ENCODE measurements around the gene DPT. TPM values are rescaled to one million over a fixed set of nuclear protein-coding genes. Genes with fewer than 3 reads are reported as not detected.

DPT gene
- polyA plus RNA-seq, 4 donors = 0.12 to 16.8 (median 0.72) TPM

DNA sequence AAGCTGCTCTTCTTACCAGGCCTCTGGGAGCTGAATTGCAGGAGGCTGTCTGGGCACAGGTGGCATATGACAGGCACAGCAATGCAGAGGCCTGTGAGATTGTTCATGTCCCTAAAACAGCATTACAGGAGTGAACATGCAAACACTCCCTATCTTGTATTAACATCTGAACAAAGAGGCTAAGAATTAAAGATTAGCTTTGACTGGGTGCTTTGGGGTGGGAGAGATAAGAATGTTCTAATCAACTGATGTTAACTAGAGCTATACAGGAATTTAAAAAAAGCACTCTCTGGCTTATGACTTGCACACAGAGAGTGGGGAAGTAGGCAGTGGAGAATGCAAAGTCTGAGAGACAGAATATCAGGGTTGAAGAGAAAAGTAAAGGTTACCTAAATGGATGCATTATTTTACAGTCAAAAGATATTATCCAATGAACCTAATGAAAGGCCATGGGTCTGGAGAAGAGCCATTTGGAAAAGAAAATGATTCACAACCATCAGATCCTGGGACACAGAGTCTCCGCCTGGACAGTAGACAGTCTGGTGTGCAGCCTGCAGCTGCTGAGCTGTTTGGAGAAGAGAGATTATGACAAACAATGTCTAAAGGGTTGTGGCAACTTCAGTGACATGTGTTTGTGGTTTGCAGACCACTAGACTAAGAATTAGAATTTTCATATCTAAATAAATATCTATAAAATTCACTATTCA, 20.2 kb downstream of the DPT start:
- no peak for DNase-seq (ENCODE audit: low read depth in 4 of 4, low spot score in 3 of 4)

DNA sequence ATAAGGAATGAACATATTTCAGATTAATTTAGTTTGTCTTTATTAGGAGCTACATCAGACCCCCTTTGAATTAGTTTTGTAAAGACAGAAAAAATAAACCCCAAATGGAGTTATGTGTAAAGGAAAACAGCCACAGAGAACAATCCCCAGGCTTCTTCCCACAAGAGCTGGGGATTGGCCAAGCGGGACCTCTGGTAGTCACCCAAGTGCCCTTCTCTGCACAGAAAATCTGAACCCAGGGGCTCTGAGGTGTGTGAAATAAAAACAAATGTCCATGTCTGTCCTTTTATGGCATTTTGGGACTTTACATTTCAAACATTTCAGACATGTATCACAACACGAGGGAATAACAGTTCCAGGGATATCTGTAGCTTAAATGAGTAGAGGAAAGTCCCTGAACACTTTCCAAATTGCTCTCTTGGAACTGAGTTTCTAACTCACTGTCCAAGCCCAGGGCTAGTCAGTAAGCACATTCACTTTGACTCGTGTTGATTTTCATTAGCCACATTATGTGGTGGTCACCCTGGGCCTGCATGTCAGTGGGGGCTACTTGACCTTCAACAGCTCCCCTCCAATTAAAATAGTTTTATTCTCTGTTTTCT, 22.5 kb downstream of the DPT start:
- DNase-seq (ENCODE audit: low read depth in 4 of 4, low spot score in 3 of 4) = no peak

GRCh38 chr1:168700575-168701268, 28.3 kb downstream of the DPT start:
- DNase-seq (ENCODE audit: low read depth in 4 of 4, low spot score in 3 of 4) = no peak

DNA sequence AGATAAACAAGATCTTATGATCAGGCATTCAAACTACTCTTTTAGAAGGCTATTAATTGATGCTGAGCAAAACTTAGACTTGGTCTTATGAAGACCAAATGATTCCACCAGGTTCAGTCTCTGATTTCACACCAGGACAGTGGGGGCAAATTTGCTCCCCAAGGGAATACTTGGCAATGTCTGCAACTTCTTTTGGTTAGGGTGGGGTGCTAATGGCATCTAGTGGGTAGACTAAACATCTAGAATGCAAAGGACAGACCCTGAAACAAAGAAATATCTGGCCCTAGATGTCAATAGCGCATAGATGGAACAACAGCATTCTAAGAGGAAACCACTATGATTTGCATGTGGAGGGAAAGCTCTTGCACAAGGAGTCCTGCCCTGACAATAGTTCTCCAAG, 30.6 kb downstream of the DPT start:
- DNase-seq (ENCODE audit: low read depth in 4 of 4, low spot score in 3 of 4) = no peak

- DNase-seq (ENCODE audit: low read depth in 4 of 4, low spot score in 3 of 4) = no peak
These were observed 31.5 kb downstream of the DPT start for GRCh38 chr1:168697356-168698126.

GRCh38 chr1:168696125-168696760, 32.8 kb downstream of the DPT start:
- no peak for DNase-seq (ENCODE audit: low read depth in 4 of 4, low spot score in 3 of 4)

DNA sequence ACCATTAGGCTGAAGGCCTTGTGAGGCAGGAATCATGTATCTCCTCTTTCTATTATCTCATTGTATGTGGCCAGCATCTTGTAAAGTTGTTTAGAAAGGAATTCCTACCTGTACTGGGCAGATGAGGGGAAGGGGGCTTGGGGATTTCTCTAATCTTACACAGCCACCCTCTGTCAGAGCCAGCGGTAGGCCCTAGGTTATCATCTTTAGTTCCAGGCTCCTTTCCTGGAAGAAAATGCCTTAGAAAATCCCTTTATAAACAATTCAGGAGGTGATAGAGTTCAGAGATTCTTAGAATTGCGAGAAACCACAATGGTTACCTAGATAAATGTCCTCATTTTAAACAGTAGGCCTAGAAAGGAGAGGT, 35.2 kb downstream of the DPT start:
- no peak for DNase-seq (ENCODE audit: low read depth in 4 of 4, low spot score in 3 of 4)

- DNase-seq (ENCODE audit: low read depth in 4 of 4, low spot score in 3 of 4) = no peak
These were observed 35.7 kb downstream of the DPT start for GRCh38 chr1:168693197-168693871.

- no peak for DNase-seq (ENCODE audit: low read depth in 4 of 4, low spot score in 3 of 4)
These were observed 36.5 kb downstream of the DPT start for GRCh38 chr1:168692472-168692871.

DNA sequence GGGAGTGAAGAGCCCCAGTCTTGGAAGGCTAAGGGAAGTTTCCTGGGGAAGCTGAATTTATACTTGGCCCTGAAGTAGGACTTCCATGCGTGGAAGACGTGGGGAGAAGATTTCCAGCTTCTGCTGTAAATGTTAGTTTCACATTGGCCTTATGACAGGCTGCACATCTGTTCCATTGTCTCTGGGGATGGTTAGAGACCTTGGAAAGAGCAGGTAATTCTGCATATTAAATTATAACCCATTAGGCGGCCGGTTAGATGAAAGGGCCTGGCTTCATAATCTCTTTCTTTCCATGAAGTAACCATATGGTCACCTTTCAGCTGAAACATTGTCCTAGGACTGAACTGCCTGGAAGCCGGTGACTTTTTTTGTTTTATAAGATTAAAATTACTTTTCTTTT, 37.5 kb downstream of the DPT start:
- no peak for DNase-seq (ENCODE audit: low read depth in 4 of 4, low spot score in 3 of 4)

DNA sequence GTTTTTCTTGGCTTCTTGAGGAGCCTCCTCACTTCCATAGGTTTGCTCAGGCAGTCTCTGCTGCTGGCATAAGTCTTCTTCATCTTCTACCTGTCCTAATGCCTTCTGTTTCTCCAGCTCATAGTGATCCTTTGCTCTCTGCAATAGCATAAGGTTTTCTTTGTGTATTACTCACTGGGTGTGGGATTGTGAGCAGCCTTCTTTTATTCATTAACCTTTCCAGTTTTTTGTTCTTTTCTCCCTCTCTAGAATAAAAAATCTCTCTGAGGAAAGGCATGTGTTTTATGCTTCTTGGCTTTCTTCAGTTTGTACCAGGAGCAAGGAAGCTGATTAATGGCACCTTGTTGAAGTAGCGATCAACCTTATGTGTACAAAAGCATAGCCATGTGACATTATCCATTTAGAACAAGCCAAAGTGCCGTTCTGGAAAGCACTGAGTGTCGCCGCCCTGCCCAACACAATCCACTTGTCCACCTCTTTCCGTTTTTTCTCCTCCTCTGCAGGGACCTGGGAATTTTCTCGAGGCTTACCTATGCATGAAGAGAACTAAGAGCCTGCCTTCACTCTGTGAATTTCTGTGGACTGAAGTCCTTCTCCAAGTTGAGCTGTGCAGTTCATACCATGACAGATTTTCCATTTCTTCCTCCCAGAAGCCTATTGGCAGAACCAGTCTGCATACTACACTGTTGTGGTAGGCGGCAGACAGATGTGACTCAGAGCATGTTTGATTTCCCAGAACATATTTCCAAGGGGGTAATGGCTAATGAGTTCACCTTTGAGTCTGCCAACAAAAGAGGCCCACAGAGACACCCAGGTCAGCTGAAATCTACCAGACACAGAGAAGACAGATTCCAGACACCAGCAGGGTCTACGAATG, 39.0 kb downstream of the DPT start:
- no peak for DNase-seq (ENCODE audit: low read depth in 4 of 4, low spot score in 3 of 4)

- DNase-seq (ENCODE audit: low read depth in 4 of 4, low spot score in 3 of 4) = no peak
These were observed 39.7 kb downstream of the DPT start for GRCh38 chr1:168689327-168689657.

- no peak for DNase-seq (ENCODE audit: low read depth in 4 of 4, low spot score in 3 of 4)
These were observed 40.2 kb downstream of the DPT start for GRCh38 chr1:168688644-168689326.

GRCh38 chr1:168687816-168688215, 41.2 kb downstream of the DPT start:
- no peak for DNase-seq (ENCODE audit: low read depth in 4 of 4, low spot score in 3 of 4)

- no peak for DNase-seq (ENCODE audit: low read depth in 4 of 4, low spot score in 3 of 4)
These were observed 42.3 kb downstream of the DPT start for GRCh38 chr1:168686666-168687065.

DNA sequence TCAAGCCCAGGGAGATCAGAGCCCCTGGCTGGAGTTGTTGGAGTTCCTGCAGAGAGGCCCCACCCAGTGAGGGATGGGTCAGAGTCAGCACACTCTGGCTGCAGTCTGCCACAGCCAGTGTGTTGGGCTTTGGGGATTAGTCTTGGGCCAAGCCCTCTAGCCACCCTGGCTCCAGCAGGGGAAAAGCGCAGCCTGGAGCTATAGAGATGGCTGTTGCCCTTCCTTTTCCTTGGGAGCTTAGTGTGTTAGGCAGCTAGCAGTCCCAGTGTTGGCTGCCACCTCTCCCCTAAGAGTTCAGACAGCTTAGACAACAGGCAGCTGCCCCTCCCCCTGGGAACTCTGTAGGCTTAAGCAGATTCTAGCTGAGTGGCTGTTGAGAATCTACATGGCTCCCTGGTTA, 45.1 kb downstream of the DPT start:
- DNase-seq (ENCODE audit: low read depth in 4 of 4, low spot score in 3 of 4) = no peak

GRCh38 chr1:168676861-168677260, 52.1 kb downstream of the DPT start:
- DNase-seq (ENCODE audit: low read depth in 4 of 4, low spot score in 3 of 4) = no peak

DNA sequence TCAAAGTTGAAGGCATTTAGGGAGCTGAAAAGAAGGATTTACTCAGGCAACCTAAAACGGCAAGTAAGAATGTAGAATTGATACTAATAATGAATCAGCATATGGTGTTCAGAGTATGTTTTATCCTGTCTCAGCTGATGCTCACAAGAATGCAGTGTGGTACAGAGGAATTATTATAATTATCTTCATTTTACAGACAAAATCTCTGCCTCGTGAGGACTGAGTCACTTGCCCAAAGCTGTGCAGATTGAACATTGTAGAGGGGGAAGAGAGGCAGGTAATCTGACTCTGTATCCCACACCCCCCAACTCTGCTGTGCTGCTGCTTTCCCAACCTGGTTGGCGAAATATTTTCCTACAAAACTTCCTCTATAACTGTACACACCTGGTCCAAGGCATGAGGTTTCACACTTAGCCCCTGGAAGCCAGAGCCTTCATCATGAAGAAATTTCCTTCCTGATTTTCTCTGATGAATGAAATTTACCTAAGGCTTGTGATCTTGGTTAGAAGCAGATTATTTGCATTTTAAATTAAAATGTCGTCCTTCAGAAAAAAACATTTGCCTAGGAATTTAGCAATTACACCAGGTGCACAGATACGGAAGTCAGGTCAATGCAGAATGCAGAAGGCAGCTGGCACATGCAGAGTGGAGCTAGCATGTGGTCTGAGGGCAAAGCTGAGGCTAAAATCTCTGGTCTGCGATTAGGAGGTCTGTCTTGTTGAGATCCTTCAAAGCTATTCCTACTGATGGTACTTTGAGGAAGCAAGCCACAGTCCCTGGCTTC, 52.8 kb downstream of the DPT start:
- no peak for DNase-seq (ENCODE audit: low read depth in 4 of 4, low spot score in 3 of 4)

Data from left renal pelvis (tissue), 4 donors.